Occipital lobe (tissue), 2 donors: ENCODE results near the gene ASTL. TPM values are rescaled to one million over a fixed set of nuclear protein-coding genes. Genes with fewer than 3 reads are reported as not detected.

Experiments used
- DNase-seq: peaks from one replicate; lab custom pipeline; 2025; lab: John Stamatoyannopoulos, UW
- total RNA-seq: library from RNA; depleted of rRNA; stranded (reverse); fragments of >200 nt; gene quantifications from one replicate; pipeline ENCODE4 v1.2.3, GENCODE V29; 2014

The ASTL gene
- total RNA-seq, 1 donor from 2014 or later, result not detected

DNA sequence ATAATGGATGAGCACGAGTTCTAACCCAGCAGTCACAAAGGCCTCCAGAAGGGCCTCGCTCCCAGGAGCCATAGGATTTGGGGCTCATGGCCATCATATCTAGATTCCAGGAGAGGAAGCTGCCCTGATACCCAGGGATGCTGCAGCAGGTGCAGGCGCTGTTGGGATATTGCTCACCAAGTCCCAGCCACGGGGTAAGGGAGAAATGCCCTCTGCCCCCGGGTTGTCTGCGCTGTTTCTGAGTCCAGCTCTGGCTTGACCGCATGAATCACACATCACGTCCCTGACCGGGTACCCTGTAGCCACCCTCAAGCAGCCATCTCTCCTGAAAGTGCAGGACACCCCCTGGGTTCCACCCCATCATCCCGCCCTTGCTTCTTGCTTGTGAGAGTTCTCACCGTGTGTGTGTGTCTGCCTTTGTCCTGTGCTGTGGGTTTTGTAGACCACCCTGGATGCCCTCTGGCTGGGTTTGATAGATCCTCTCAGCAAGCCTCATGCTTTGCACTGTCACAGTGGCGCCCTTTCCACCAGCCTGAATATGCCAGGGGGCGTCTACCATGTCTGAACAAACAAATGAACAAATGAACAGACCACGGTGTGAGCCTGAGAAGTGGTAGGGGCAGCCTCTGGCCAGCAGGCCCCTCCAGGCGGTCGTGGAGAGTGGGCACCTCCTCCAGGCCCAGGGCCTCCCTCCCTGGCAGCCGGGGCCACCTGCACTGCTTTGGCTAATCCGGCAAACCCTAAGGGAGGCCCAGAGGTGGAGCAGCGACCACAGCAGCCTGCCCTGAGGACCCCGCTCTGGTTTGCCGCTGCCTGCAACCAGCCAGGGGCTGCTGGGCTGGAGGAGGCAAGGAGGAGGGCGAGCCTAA lies 54.1 kb downstream of the ASTL start:
- DNase-seq, result no peak

DNA sequence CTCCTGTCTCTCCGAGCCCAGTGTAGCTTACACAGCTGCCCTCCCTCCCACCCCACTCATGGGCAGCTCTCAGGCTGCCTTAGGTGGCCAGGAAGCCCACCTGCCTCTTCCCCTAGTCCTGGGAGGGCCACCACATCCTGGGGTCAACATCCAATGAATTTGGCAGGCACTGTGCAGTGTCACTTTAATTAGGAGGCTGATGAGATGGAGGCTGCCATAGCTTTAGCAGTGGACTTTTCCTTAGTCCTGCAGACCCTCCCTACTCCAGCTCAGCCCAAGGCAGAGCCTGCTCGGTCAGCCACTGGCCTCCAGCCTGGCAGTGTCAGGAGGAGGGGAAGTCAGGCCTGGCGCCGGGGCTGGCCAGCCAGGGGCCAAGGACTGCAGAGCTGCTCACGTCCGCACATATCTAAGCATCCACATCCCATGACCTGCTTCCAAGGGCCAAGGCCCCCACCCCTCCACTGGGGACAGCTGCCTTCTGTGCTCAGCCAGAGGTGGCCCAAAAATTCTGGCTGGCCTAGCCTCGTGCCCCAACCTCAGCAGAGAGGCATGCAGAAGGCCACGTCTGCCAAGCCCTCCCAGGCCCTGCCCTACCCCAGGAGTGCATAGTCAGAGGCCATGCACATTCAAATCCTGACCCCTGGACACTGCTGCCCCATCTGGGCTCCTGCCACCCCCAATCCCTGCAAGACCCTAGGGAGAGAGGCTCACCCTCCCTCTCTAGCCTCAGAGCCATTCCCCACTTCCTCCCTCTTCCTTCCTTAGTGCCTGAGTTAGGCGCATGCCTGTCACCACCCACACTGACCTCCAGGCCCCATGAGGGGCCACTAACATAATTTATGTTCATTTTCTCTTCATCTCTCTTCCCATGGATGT lies 55.0 kb downstream of the ASTL start:
- DNase-seq, result no peak

DNA sequence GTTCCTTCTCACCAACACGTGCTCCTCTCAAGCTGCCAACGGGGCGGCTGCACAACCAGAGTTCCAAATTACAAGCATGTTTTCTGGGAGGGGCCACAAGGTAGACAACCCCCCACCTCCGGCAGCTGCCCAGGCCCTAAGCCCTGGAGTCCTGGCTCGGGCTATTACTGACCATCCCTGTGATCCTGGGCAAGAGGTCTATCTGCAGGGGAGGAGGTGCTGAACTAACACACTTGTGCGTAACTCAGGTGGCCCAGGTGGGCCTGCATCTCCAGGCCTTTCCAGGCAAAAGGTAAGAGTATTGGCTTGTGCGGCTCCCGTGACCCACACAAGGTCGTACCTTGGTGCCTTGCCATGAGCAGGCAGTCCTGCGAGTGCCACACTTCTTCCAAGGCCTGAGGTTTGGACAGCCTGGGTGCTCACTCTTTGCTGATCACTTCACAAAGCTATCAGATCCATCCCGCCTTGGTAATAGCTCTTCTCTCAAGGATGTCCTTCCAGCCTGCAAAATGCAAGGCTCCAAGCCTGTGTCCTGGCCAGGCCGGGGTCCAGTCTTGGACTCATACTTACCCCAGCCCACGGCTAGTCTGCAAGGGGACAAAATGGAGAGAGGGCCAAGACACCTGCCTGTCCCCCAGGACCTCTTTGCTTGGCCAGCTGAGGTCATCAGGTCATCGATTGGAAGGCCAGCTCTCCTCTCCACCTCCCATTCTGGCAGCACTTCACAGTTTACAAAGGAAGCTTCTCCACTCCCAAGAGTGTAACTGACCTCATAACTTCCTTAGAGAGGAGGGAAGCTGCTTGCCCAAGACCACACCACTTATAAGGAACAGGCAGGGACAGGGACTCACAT lies 55.9 kb downstream of the ASTL start:
- DNase-seq, result no peak

DNA sequence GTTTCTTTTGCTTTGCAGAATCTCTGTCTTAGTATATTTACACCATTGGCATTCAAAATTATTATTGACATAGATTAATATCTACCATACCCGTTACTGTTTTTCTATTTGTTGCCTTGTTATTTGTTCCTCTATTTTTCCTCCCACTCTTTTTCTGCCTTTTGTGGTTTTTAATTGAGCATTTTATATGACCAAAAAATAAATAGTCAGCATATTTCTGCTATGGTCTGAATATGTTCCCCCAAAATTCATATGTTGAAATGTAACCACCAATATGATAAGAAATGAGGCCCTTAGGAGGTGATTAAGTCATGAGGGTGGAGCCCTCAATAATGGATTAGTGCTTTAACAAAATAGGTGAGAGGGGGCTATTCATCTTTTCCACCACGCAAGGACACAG lies 57.3 kb downstream of the ASTL start:
- no peak for DNase-seq

DNA sequence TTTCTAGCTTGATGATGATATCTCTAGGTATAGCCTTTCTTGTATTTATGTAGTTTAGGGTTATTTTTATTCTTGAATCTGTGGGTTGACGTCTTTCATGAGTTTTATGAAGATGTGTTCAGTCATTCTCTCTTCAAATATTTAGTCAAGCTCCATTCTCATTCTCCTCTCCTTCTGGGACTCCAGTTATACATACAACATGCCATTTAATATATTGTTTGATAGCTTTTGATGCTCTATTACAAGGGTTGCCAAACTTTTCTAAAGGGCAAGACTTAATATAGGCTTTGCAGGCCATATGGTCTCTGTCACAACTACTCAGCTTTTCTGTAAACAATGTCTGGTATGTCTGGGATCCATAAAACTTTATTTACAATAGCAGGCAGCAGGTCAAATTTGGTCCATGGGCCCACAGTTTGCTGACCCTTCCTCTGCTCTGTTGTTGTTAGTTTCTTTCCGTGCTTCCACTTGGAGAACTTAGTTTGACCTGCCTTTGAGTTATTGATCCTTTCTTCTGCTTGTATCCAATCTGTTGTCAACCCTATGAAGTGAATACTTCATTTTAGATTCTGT lies 63.0 kb downstream of the ASTL start:
- no peak for DNase-seq

DNA sequence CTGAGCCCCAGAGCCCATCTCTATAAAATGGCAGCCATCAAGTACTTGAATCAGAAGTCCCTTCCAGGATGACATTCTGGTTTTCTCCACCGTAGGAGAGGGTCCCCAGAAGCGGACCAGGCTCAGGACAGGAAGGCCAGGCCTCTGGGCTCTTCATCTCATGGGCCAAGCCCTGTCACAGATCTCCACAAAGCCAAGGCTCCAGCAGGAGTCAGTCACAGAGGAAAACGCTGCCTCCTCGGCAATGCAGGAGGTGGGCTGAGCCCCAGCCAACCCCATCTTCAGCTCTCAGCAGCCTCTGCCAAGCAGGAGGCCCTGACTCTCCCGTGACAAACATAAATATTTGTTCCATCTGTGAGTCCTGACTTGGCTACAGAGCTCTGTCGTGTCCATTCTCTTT lies 64.1 kb downstream of the ASTL start:
- no peak for DNase-seq

DNA sequence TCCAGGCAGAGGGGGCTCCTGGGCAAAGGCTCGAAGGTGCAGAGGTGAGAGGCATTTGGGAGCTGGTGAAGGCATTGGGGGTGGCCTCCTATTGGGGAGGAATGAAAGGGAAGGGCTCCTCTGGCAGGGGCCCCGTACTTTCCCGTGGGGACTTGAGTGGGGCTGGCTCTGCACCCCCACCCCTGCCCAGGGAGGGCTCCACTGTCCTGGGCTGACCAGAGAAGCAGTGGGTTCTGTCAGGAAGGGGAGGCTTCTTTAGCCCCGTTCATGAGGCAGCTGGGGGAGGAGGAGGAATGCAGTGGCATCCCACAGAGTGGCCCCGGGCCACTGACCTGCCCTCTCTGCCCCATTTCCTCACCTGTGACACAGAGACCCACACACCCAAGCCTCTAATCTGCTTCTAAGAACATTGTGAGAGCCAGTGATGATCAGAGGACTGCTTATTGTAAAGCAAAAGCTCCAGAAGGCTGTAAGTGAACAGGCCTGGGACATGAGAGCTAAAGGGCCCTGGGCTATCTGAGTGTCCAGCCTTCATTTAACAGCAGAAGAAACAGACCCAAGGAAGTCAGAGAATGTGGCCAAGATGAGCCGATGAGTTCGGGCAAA lies 65.0 kb downstream of the ASTL start:
- no peak for DNase-seq

Other genes with a start within 250 kb of the ASTL start
- gene ANKRD36C, start 146.7 kb downstream of the ASTL start, total RNA-seq, result 347 TPM
- 1.6 TPM for gene GPAT2, start 103.6 kb downstream of the ASTL start, total RNA-seq
- gene ADRA2B, start 21.9 kb downstream of the ASTL start, total RNA-seq, result not detected
- gene DUSP2, start 6.9 kb upstream of the ASTL start, total RNA-seq, result 7.3 TPM
- 165 TPM for gene STARD7, start 70.3 kb upstream of the ASTL start, total RNA-seq
- 19.7 TPM for gene TMEM127, start 127.5 kb upstream of the ASTL start, total RNA-seq
- gene CIAO1, start 127.7 kb upstream of the ASTL start, total RNA-seq, result 80.3 TPM
- gene SNRNP200, start 167.0 kb upstream of the ASTL start, total RNA-seq, result 40.4 TPM
- gene ITPRIPL1, start 186.8 kb upstream of the ASTL start, total RNA-seq, result 7.5 TPM
- gene NCAPH, start 197.3 kb upstream of the ASTL start, total RNA-seq, result 2.3 TPM